CD14-positive monocyte (primary cell): ENCODE data around the gene IL15RA. TPM values are rescaled to one million over a fixed set of nuclear protein-coding genes. Genes with fewer than 3 reads are reported as not detected.

Experiments
- DNase-seq, 3 donors: peaks; one replicate each; pipeline ENCODE4 v3.0.0-alpha.2; 2011 to 2022
- H2AFZ ChIP-seq: 2 replicates; pipeline ENCODE4 v1.6.0; 2012; ENCODE audit warnings: mild to moderate bottlenecking, low read depth, low read length, inconsistent platforms; ENCODE audit not compliant: insufficient read depth, poor library complexity, severe bottlenecking
- H3K27ac ChIP-seq, 2 donors: 1 replicate in 1 of 2; 2 replicates in 1 of 2; pipeline ENCODE4 v1.5.1; 2012 to 2013; ENCODE audit warnings: low read length in 2 of 2, control low read depth in 1 of 2, inconsistent platforms in 1 of 2, low read depth in 1 of 2, mild to moderate bottlenecking in 1 of 2
- H3K27me3 ChIP-seq, 2 donors: one replicate each; pipeline versions ENCODE4 v1.6.0 to v1.6.1; 2011 to 2013; ENCODE audit warnings: low read length in 2 of 2; ENCODE audit not compliant: control insufficient read depth in 2 of 2, insufficient read depth in 2 of 2
- H3K36me3 ChIP-seq, 2 donors: replicated peaks in 1 of 2; 1 replicate in 1 of 2; 2 replicates in 1 of 2; pipeline versions ENCODE4 v1.5.1 to v1.6.1; 2012 to 2013; ENCODE audit warnings: low read length in 2 of 2, control low read depth in 1 of 2, inconsistent platforms in 1 of 2, mild to moderate bottlenecking in 1 of 2; ENCODE audit not compliant: insufficient read depth in 2 of 2, control insufficient read depth in 1 of 2
- H3K4me1 ChIP-seq, 2 donors: 1 replicate in 1 of 2; 2 replicates in 1 of 2; pipeline versions ENCODE4 v1.5.1 to v1.6.1; 2012 to 2013; ENCODE audit warnings: low read length in 2 of 2, control low read depth in 1 of 2, inconsistent platforms in 1 of 2, mild to moderate bottlenecking in 1 of 2, moderate library complexity in 1 of 2; ENCODE audit not compliant: insufficient read depth in 2 of 2, control insufficient read depth in 1 of 2
- H3K4me2 ChIP-seq: replicated peaks from 2 replicates; pipeline ENCODE3; 2012; ENCODE audit warnings: low read length, moderate library complexity, mild to moderate bottlenecking; ENCODE audit not compliant: poor library complexity, severe bottlenecking; ENCODE audit errors: extremely low read depth
- H3K4me3 ChIP-seq, 3 experiments: fragments of 200-600 bp in 1 of 3; sonication (generic) in 1 of 3; replicated peaks in 1 of 3; 1 replicate in 2 of 3; 2 replicates in 1 of 3; pipeline ENCODE4 v1.5.1; 2011 to 2013; ENCODE audit warnings: low read length in 3 of 3, mild to moderate bottlenecking in 3 of 3, control low read depth in 2 of 3, low read depth in 2 of 3, inconsistent platforms in 1 of 3, moderate library complexity in 1 of 3
- H3K79me2 ChIP-seq: 2 replicates; pipeline ENCODE4 v1.6.0; 2012; ENCODE audit warnings: mild to moderate bottlenecking, control low read depth, inconsistent platforms, low read length, moderate library complexity; ENCODE audit not compliant: insufficient read depth
- H3K9ac ChIP-seq: 2 replicates; pipeline ENCODE4 v1.6.0; 2017; ENCODE audit warnings: low read length, mild to moderate bottlenecking; ENCODE audit not compliant: insufficient read depth, poor library complexity, severe bottlenecking
- H3K9me3 ChIP-seq, 2 donors: replicated peaks in 1 of 2; 1 replicate in 1 of 2; 2 replicates in 1 of 2; pipeline versions ENCODE4 v1.5.1 to v1.6.1; 2012 to 2013; ENCODE audit warnings: low read length in 2 of 2, control low read depth in 1 of 2; ENCODE audit not compliant: control insufficient read depth in 1 of 2, insufficient read depth in 1 of 2
- H4K20me1 ChIP-seq: 2 replicates; pipeline ENCODE4 v1.6.0; 2012; ENCODE audit warnings: mild to moderate bottlenecking, low read length, control low read depth, moderate library complexity; ENCODE audit not compliant: insufficient read depth
- H3K27ac Mint-ChIP-seq, 7 donors: one replicate each; pipeline ENCODE4 v1.8.0; 2020; ENCODE audit warnings: mild to moderate bottlenecking in 7 of 7, mixed read lengths in 7 of 7, moderate library complexity in 6 of 7, inconsistent platforms in 2 of 7
- H3K27me3 Mint-ChIP-seq, 3 donors: one replicate each; pipeline ENCODE4 v1.8.0; 2021 to 2022; ENCODE audit warnings: low read depth in 3 of 3, mild to moderate bottlenecking in 3 of 3, mixed read lengths in 3 of 3, moderate library complexity in 3 of 3, inconsistent platforms in 1 of 3
- H3K36me3 Mint-ChIP-seq, 2 donors: one replicate each; pipeline ENCODE4 v1.8.0; 2020; ENCODE audit warnings: mixed read lengths in 2 of 2, inconsistent platforms in 1 of 2, mild to moderate bottlenecking in 1 of 2
- H3K4me1 Mint-ChIP-seq: one replicate; pipeline ENCODE4 v1.8.0; 2020; ENCODE audit warnings: mild to moderate bottlenecking, mixed read lengths
- H3K4me3 Mint-ChIP-seq, 2 donors: one replicate each; pipeline ENCODE4 v1.8.0; 2020; ENCODE audit warnings: mild to moderate bottlenecking in 2 of 2, mixed read lengths in 2 of 2, moderate library complexity in 1 of 2
- H3K9me3 Mint-ChIP-seq, 7 donors: one replicate each; pipeline ENCODE4 v1.8.0; 2020 to 2022; ENCODE audit warnings: mixed read lengths in 7 of 7, mild to moderate bottlenecking in 6 of 7, moderate library complexity in 6 of 7, inconsistent platforms in 2 of 7
- WGBS: methylation state at CpG from one replicate; pipeline ENCODE4 v1.1.5; 2013; ENCODE audit warnings: missing lambda C conversion rate; ENCODE audit not compliant: insufficient coverage; 5-methylcytosine and 5-hydroxymethylcytosine counted together
- intact Hi-C, 2 donors: fragments of 100-400 bp; cut with micrococcal nuclease; formaldehyde crosslinking; loops; one replicate each; pipeline versions ENCODE4 v1.15.0 to v1.15.1; 2023
- polyA plus RNA-seq, 3 donors: library from polyadenylated mRNA; depleted of rRNA in 1 of 3; unstranded in 2 of 3; stranded (reverse) in 1 of 3; fragments of 300-500 nt in 2 of 3; fragments of >200 nt in 1 of 3; fragmentation: Illumina TruSeq in 2 of 3; gene quantifications; 1 replicate in 2 of 3; 2 replicates in 1 of 3; pipeline ENCODE4 v1.2.3, GENCODE V29; 2012 to 2021
- TF ChIP-seq, protein P1 (sequence below): fragments of 200-600 bp; IDR thresholded peaks from one replicate; pipeline ENCODE4 v1.8.0; 2022; ENCODE audit warnings: antibody characterized with exemption, mild to moderate bottlenecking

Gene IL15RA
- polyA plus RNA-seq, 3 donors: 12.4 to 23.1 (median 12.6) TPM

DNA sequence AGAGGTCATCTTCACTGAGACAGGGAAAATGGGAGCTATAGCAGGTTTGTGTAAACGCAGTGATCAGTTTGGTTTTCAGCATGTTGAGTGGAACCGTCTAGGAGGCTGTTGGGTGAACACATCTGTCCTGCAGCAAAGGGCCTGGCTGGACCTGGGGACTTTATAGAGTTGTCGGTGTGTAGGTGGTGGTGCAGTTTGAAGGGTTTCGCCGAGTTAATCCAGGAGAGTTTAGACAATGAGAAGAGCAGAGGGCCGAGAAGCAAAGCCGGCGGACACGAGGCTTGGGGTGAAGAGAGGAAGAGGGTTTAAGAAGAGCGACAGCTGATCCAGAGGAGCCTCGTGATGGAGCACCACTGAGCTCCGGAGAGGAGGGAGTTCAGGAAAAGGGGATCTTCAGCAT lies 39.1 kb downstream of the IL15RA start:
- DNase-seq: no peak
- H3K4me3 Mint-ChIP-seq: no peak overlapping the region
- H3K9me3 ChIP-seq: no peaks in the 10 kb centered on the region
- intact Hi-C loops: no loop called here
- H3K27ac ChIP-seq: no peak overlapping the region
- no peak overlapping the region for H2AFZ ChIP-seq
- no peaks in the 10 kb centered on the region for H3K9me3 Mint-ChIP-seq
- no peak overlapping the region for H3K4me2 ChIP-seq
- 95% methylated on average over 12 of the region's 12 CpGs for WGBS
- TF ChIP-seq, protein P1, sequence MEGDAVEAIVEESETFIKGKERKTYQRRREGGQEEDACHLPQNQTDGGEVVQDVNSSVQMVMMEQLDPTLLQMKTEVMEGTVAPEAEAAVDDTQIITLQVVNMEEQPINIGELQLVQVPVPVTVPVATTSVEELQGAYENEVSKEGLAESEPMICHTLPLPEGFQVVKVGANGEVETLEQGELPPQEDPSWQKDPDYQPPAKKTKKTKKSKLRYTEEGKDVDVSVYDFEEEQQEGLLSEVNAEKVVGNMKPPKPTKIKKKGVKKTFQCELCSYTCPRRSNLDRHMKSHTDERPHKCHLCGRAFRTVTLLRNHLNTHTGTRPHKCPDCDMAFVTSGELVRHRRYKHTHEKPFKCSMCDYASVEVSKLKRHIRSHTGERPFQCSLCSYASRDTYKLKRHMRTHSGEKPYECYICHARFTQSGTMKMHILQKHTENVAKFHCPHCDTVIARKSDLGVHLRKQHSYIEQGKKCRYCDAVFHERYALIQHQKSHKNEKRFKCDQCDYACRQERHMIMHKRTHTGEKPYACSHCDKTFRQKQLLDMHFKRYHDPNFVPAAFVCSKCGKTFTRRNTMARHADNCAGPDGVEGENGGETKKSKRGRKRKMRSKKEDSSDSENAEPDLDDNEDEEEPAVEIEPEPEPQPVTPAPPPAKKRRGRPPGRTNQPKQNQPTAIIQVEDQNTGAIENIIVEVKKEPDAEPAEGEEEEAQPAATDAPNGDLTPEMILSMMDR: no peak
- H4K20me1 ChIP-seq: no peaks in the 10 kb centered on the region
- H3K36me3 ChIP-seq: peaks cover 36 to 46% of the 10 kb centered on the region in 2 donors
- H3K79me2 ChIP-seq: peaks cover under 1% of the 10 kb centered on the region
- peaks cover 44 to 54% of the 10 kb centered on the region in 2 donors for H3K36me3 Mint-ChIP-seq
- peaks cover 0 to 2% (median 0%) of the 10 kb centered on the region in 3 donors for H3K27me3 Mint-ChIP-seq
- H3K27ac Mint-ChIP-seq: peak overlapping the region in 5 of 7 donors; percentile 2 to 61 (median 43)
- no peak overlapping the region for H3K4me3 ChIP-seq
- peaks cover 31% of the 10 kb centered on the region for H3K4me1 Mint-ChIP-seq
- H3K4me1 ChIP-seq: peaks cover 27 to 31% of the 10 kb centered on the region in 2 donors
- no peaks in the 10 kb centered on the region for H3K27me3 ChIP-seq
- H3K9ac ChIP-seq: no peak overlapping the region

DNA sequence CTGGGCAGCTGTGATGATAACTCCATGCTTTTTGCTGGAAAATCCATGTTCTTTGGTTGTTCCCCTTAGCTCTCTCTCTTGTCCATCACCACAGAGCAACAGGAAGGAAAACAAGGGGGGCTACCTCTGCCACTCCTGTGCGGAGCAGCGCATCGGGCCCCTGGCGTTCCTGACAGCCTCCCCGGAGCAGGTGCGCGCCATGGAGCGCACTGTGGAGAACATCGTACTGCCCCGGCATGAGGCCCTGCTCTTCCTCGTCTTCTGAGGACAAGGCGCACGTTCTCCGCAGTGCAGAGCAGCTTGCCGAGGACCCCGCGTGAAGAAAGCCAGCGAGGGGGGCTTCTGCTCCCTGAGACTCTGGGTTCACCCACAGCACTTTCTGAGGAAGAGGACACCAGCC lies 40.3 kb downstream of the IL15RA start:
- TF ChIP-seq, protein P1: no peak
- Mint-ChIP-seq H3K36me3 (peaks cover 46 to 67% of the 10 kb centered on the region in 2 donors), H3K27ac (peak overlapping the region in 5 of 7 donors; percentile 1 to 62 (median 33)), H3K4me3 (no peak overlapping the region), H3K9me3 (no peaks in the 10 kb centered on the region), H3K4me1 (peaks cover 31% of the 10 kb centered on the region), H3K27me3 (peaks cover 0 to 2% (median 0%) of the 10 kb centered on the region in 3 donors)
- no peaks in the 10 kb centered on the region for H3K27me3 ChIP-seq
- no peaks in the 10 kb centered on the region for H3K79me2 ChIP-seq
- H3K4me1 ChIP-seq: peaks cover 19 to 22% of the 10 kb centered on the region in 2 donors
- no peak overlapping the region for H3K9ac ChIP-seq
- H3K4me3 ChIP-seq: no peak overlapping the region
- intact Hi-C loops: no loop called here
- peaks cover 37 to 53% of the 10 kb centered on the region in 2 donors for H3K36me3 ChIP-seq
- H3K27ac ChIP-seq: no peak overlapping the region
- no peak overlapping the region for H3K4me2 ChIP-seq
- no peaks in the 10 kb centered on the region for H4K20me1 ChIP-seq
- no peak overlapping the region for H2AFZ ChIP-seq
- WGBS: over 99% methylated on average over 15 of the region's 18 CpGs
- H3K9me3 ChIP-seq: no peaks in the 10 kb centered on the region
- DNase-seq: no peak
